HCT116 (cell line): ENCODE measurements around the gene RTP4.

Experiments
- CBX3 ChIP-seq: IDR thresholded peaks from 2 replicates; pipeline ENCODE4 v1.6.1; 2012; ENCODE audit warnings: low read depth
- ELF1 ChIP-seq: IDR thresholded peaks from 2 replicates; pipeline ENCODE4 v1.6.1; 2012; ENCODE audit warnings: low read depth, borderline replicate concordance
- EZH2 ChIP-seq: fragments of 200-600 bp; sonication (generic); IDR thresholded peaks from 2 replicates; pipeline ENCODE4 v1.6.1; 2017; ENCODE audit warnings: antibody characterized with exemption, mixed run types
- EZH2phosphoT487 ChIP-seq: fragments of 200-600 bp; IDR thresholded peaks from 2 replicates; pipeline ENCODE4 v1.6.1; 2018; ENCODE audit warnings: antibody characterized with exemption, borderline replicate concordance
- JUND ChIP-seq: IDR thresholded peaks from 2 replicates; pipeline ENCODE4 v1.6.1; 2012
- POLR2A ChIP-seq: IDR thresholded peaks from 2 replicates; pipeline ENCODE4 v1.7.0; 2011; ENCODE audit warnings: borderline replicate concordance; ENCODE audit not compliant: insufficient read depth, insufficient read length; ENCODE audit errors: extremely low read depth
- POLR2AphosphoS5 ChIP-seq: IDR thresholded peaks from 2 replicates; pipeline ENCODE4 v1.6.1; 2011; ENCODE audit warnings: mild to moderate bottlenecking, low read depth, low read length, moderate library complexity
- SIN3A ChIP-seq: IDR thresholded peaks from 2 replicates; pipeline ENCODE4 v1.6.1; 2012; ENCODE audit warnings: low read depth
- YY1 ChIP-seq: IDR thresholded peaks from 2 replicates; pipeline ENCODE4 v1.6.1; 2011; ENCODE audit warnings: low read length, low read depth, moderate library complexity, mild to moderate bottlenecking; ENCODE audit not compliant: insufficient replicate concordance; ENCODE audit errors: extremely low read depth
- ZNF274 ChIP-seq: fragments of 200-500 bp; sonication (Bioruptor generic); IDR thresholded peaks from 2 replicates; pipeline ENCODE4 v1.6.1; 2014; ENCODE audit warnings: mild to moderate bottlenecking, low read depth, low read length, inconsistent platforms
- TF ChIP-seq, protein P1 (sequence below), 3 experiments: fragments of 200-600 bp in 1 of 3; sonication (generic) in 1 of 3; IDR thresholded peaks in 2 of 3; conservative IDR thresholded peaks in 1 of 3; 2 replicates each; pipeline ENCODE4 v1.5.1; 2012 to 2017; ENCODE audit warnings: low read depth in 2 of 3, low read length in 2 of 3, antibody characterized with exemption in 1 of 3, borderline replicate concordance in 1 of 3, control low read depth in 1 of 3, mild to moderate bottlenecking in 1 of 3, mixed read lengths in 1 of 3, mixed run types in 1 of 3, moderate library complexity in 1 of 3; ENCODE audit not compliant: insufficient read depth in 1 of 3
- TF ChIP-seq, protein P2 (sequence below): IDR thresholded peaks from 2 replicates; pipeline ENCODE4 v1.6.1; 2012

DNA sequence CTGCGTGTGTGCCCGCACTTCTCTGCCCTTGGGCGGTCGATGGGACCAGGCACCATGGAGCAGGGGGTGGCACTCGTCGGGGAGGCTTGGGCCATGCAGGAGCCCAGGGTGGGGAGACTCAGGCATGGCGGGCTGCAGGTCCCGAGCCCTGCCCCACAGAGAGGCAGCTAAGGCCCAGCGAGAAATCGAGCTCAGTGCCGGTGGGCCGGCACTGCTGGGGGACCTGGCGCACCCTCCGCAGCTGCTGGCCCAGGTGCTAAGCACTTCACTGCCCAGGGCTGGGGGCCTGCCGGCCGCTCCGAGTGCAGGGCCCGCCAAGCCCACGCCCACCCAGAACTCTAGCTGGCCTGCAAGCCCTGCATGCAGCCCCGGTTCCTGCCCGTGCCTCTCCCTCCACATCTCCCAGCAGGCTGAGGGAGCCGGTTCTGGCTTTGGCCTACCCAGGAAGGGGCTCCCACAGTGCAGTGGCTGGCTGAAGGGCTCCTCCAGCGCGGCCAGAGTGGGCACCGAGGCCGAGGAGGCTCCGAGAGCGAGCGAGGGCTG lies 553 bp upstream of the RTP4 start:
- TF ChIP-seq, protein P1, sequence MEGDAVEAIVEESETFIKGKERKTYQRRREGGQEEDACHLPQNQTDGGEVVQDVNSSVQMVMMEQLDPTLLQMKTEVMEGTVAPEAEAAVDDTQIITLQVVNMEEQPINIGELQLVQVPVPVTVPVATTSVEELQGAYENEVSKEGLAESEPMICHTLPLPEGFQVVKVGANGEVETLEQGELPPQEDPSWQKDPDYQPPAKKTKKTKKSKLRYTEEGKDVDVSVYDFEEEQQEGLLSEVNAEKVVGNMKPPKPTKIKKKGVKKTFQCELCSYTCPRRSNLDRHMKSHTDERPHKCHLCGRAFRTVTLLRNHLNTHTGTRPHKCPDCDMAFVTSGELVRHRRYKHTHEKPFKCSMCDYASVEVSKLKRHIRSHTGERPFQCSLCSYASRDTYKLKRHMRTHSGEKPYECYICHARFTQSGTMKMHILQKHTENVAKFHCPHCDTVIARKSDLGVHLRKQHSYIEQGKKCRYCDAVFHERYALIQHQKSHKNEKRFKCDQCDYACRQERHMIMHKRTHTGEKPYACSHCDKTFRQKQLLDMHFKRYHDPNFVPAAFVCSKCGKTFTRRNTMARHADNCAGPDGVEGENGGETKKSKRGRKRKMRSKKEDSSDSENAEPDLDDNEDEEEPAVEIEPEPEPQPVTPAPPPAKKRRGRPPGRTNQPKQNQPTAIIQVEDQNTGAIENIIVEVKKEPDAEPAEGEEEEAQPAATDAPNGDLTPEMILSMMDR (IDR thresholded peaks at IDR 0.05 in 2 of 3, conservative IDR thresholded peaks at IDR 0.05 in 1 of 3; ENCODE audit: borderline replicate concordance in 1 of 3, insufficient read depth in 1 of 3, low read depth in 2 of 3, low read length in 2 of 3), result no peak
- TF ChIP-seq EZH2 (no peak), ZNF274 (no peak), SIN3A (no peak), ELF1 (no peak), POLR2AphosphoS5 (no peak), POLR2A (no peak), CBX3 (no peak), JUND (no peak), YY1 (no peak), EZH2phosphoT487 (no peak)
- TF ChIP-seq, protein P2, sequence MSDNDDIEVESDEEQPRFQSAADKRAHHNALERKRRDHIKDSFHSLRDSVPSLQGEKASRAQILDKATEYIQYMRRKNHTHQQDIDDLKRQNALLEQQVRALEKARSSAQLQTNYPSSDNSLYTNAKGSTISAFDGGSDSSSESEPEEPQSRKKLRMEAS, result no peak
